Dermis blood vessel endothelial cell (primary cell): Measurements from ENCODE around the gene NF2. TPM values are rescaled to one million over a fixed set of nuclear protein-coding genes. Genes with fewer than 3 reads are reported as not detected.

Source experiments
- DNase-seq: peaks from one replicate; pipeline ENCODE4 v3.0.0; 2010
- total RNA-seq: library from RNA; depleted of rRNA; stranded (reverse); fragments of >200 nt; gene quantifications from 2 replicates; pipeline ENCODE4 v1.2.3, GENCODE V29; 2014

NF2 gene
- total RNA-seq, 1 donor from 2014 or later = 66.4 TPM

GRCh38 chr22:29670626-29671025, 67.2 kb downstream of the NF2 start:
- DNase-seq = no peak

- DNase-seq = no peak
Measured at GRCh38 chr22:29673361-29674066, 70.1 kb downstream of the NF2 start.

GRCh38 chr22:29674121-29674520, 70.7 kb downstream of the NF2 start:
- DNase-seq = no peak

GRCh38 chr22:29679316-29679715, 75.9 kb downstream of the NF2 start:
- DNase-seq = no peak

- no peak for DNase-seq
Measured at GRCh38 chr22:29683536-29683935, 80.1 kb downstream of the NF2 start.

- no peak for DNase-seq
Measured at GRCh38 chr22:29684244-29684643, 80.8 kb downstream of the NF2 start.

GRCh38 chr22:29689206-29689879, 85.9 kb downstream of the NF2 start:
- DNase-seq = no peak

GRCh38 chr22:29689880-29690213, 86.4 kb downstream of the NF2 start:
- DNase-seq = peak; percentile 70

GRCh38 chr22:29690476-29690875, 87.0 kb downstream of the NF2 start:
- DNase-seq = no peak

- DNase-seq = no peak
Measured at GRCh38 chr22:29691636-29692326, 88.3 kb downstream of the NF2 start.

GRCh38 chr22:29692327-29692640, 88.9 kb downstream of the NF2 start:
- no peak for DNase-seq

- no peak for DNase-seq
Measured at GRCh38 chr22:29693161-29693560, 89.7 kb downstream of the NF2 start.

- DNase-seq = no peak
Measured at GRCh38 chr22:29693671-29694070, 90.2 kb downstream of the NF2 start.

- no peak for DNase-seq
Measured at GRCh38 chr22:29695129-29695926, 91.9 kb downstream of the NF2 start.

- DNase-seq = no peak
Measured at GRCh38 chr22:29697853-29698598, 94.6 kb downstream of the NF2 start.

GRCh38 chr22:29700206-29700899, 96.9 kb downstream of the NF2 start:
- DNase-seq = no peak

GRCh38 chr22:29700900-29701154, 97.4 kb downstream of the NF2 start:
- DNase-seq = no peak

- DNase-seq = peak; percentile 52
Measured at GRCh38 chr22:29701155-29701999, 97.9 kb downstream of the NF2 start.

- DNase-seq = peak; percentile 7
Measured at GRCh38 chr22:29702000-29702930, 98.8 kb downstream of the NF2 start.

- no peak for DNase-seq
Measured at GRCh38 chr22:29702931-29703501, 99.6 kb downstream of the NF2 start.
